Kidney (tissue), 14 donors: ENCODE results near the gene ENOX1. TPM values are rescaled to one million over a fixed set of nuclear protein-coding genes. Genes with fewer than 3 reads are reported as not detected.

Experiments
- DNase-seq, 5 donors: peaks; one replicate each; pipeline ENCODE4 v3.0.0-alpha.2; 2013 to 2020
- FAIRE-seq: peaks from 2 replicates; lab custom pipeline; 2012; peaks lifted over from hg19 to GRCh38; lab: Jason Lieb, UNC
- H3K27ac ChIP-seq, 2 donors: one replicate each; pipeline ENCODE4 v1.7.0; 2013; ENCODE audit warnings: low read depth in 2 of 2, low read length in 2 of 2, inconsistent platforms in 1 of 2
- H3K27me3 ChIP-seq: one replicate; pipeline ENCODE4 v1.7.1; 2013; ENCODE audit warnings: low read length, inconsistent platforms; ENCODE audit not compliant: control insufficient read depth, insufficient read depth
- H3K36me3 ChIP-seq, 3 donors: one replicate each; pipeline versions ENCODE4 v1.7.0 to v1.7.1; 2013; ENCODE audit warnings: low read length in 3 of 3, control low read depth in 1 of 3, inconsistent platforms in 1 of 3; ENCODE audit not compliant: insufficient read depth in 3 of 3, control insufficient read depth in 2 of 3
- H3K4me1 ChIP-seq, 3 donors: one replicate each; pipeline versions ENCODE4 v1.7.0 to v1.7.1; 2013; ENCODE audit warnings: low read length in 3 of 3, inconsistent platforms in 1 of 3, low read depth in 1 of 3; ENCODE audit not compliant: control insufficient read depth in 2 of 3, insufficient read depth in 2 of 3
- H3K4me3 ChIP-seq, 3 donors: one replicate each; pipeline versions ENCODE4 v1.7.0 to v1.8.1; 2013; ENCODE audit warnings: low read length in 3 of 3, control low read depth in 1 of 3, inconsistent platforms in 1 of 3
- H3K9ac ChIP-seq, 3 donors: one replicate each; pipeline versions ENCODE4 v1.7.0 to v1.7.1; 2013; ENCODE audit warnings: low read length in 3 of 3, control low read depth in 1 of 3, inconsistent platforms in 1 of 3
- H3K9me3 ChIP-seq, 3 donors: one replicate each; pipeline versions ENCODE4 v1.7.0 to v1.7.1; 2013; ENCODE audit warnings: low read length in 3 of 3, control low read depth in 1 of 3, inconsistent platforms in 1 of 3; ENCODE audit not compliant: control insufficient read depth in 2 of 3, insufficient read depth in 1 of 3
- CTCF ChIP-seq: IDR thresholded peaks from 3 replicates; pipeline ENCODE4 v1.5.1; 2012; ENCODE audit warnings: mild to moderate bottlenecking, moderate library complexity, borderline replicate concordance; ENCODE audit not compliant: insufficient read depth; ENCODE audit errors: extremely low read depth
- intact Hi-C: fragments of 100-400 bp; cut with DNase I; formaldehyde crosslinking; loops from one replicate; pipeline ENCODE4 v1.11.1; 2022
- polyA plus RNA-seq: library from polyadenylated mRNA; stranded (reverse); fragments of 350-450 nt; fragmentation: Illumina TruSeq; extraction: RNeasy Lipid Tissue Mini Kit (QIAGEN cat#74804); gene quantifications from one replicate; pipeline ENCODE4 v1.2.3, GENCODE V29; 2014; ENCODE audit warnings: low read depth, low replicate concordance; ENCODE audit not compliant: insufficient read depth
- total RNA-seq: library from RNA; stranded (reverse); fragmentation: NEBNext Ultra II Directional; extraction: Animal tissue kit (Norgen Biotek cat#: 25700); gene quantifications from one replicate; pipeline ENCODE4 v1.2.1, GENCODE V29; 2021
- donor health status: control.
- donor health status: control.
- donor health status: control.
- donor health status: control.
- donor health status: control.
- donor health status: DM: yes; HTN: yes; CAD: no.
- donor health status: Normal renal cell carcinoma (clear cell type).

ENOX1 gene
- total and polyA plus RNA-seq, 2 donors from 2014 or later, result 4.9 to 6.8 TPM

GRCh38 chr13:43472980-43473379 lies 313.8 kb downstream of the ENOX1 start:
- Histone ChIP-seq H3K36me3 (no peaks in the 10 kb centered on the region), H3K27ac (no peak overlapping the region), H3K27me3 (no peaks in the 10 kb centered on the region), H3K9ac (no peak overlapping the region), H3K4me3 (no peak overlapping the region), H3K9me3 (no peaks in the 10 kb centered on the region), H3K4me1 (no peaks in the 10 kb centered on the region)
- intact Hi-C loops, result no loop called here
- FAIRE-seq, result no peak
- no peak for DNase-seq
- no peak for TF ChIP-seq CTCF

GRCh38 chr13:43472339-43472738 lies 314.4 kb downstream of the ENOX1 start:
- DNase-seq (no peak), FAIRE-seq (no peak)
- no peaks in the 10 kb centered on the region for H3K9me3 ChIP-seq
- no peaks in the 10 kb centered on the region for H3K27me3 ChIP-seq
- H3K27ac ChIP-seq, result no peak overlapping the region
- H3K9ac ChIP-seq, result no peak overlapping the region
- TF ChIP-seq CTCF, result no peak
- no peak overlapping the region for H3K4me3 ChIP-seq
- no peaks in the 10 kb centered on the region for H3K36me3 ChIP-seq
- no peaks in the 10 kb centered on the region for H3K4me1 ChIP-seq
- intact Hi-C loops, result no loop called here

- Histone ChIP-seq H3K9ac (no peak overlapping the region), H3K36me3 (no peaks in the 10 kb centered on the region), H3K4me1 (no peaks in the 10 kb centered on the region), H3K27me3 (no peaks in the 10 kb centered on the region), H3K4me3 (no peak overlapping the region), H3K9me3 (no peaks in the 10 kb centered on the region), H3K27ac (no peak overlapping the region)
- DNase-seq, result no peak
- intact Hi-C loops, result no loop called here
- no peak for TF ChIP-seq CTCF
- FAIRE-seq, result no peak
Observed at GRCh38 chr13:43470610-43471009, 316.2 kb downstream of the ENOX1 start.

- no peaks in the 10 kb centered on the region for H3K9me3 ChIP-seq
- DNase-seq, result no peak
- no peak overlapping the region for H3K9ac ChIP-seq
- intact Hi-C loops, result no loop called here
- FAIRE-seq, result no peak
- no peak overlapping the region for H3K27ac ChIP-seq
- TF ChIP-seq CTCF, result no peak
- no peaks in the 10 kb centered on the region for H3K4me1 ChIP-seq
- H3K27me3 ChIP-seq, result no peaks in the 10 kb centered on the region
- no peaks in the 10 kb centered on the region for H3K36me3 ChIP-seq
- no peak overlapping the region for H3K4me3 ChIP-seq
Observed at GRCh38 chr13:43469791-43470190, 317.0 kb downstream of the ENOX1 start.
